ENCODE measurements around the gene ZDHHC9.
"Not testable (repeated sequence)": the region's sequence is repeated elsewhere in the genome, so short reads cannot be mapped to it uniquely, and the experiment has no call there.

ZDHHC9 gene

GRCh38 chrX:129843459-129844306 is at the start of gene ZDHHC9:
ZDHHC9 (minus strand) TSS chrX:129843886; CDS start chrX:129841945, 1,941 bp downstream.
- peak within 1 kb of the TSS; percentile 57 for H3K4me3 ChIP-seq (ENCODE audit: low read depth, low read length)

- H3K4me3 ChIP-seq (ENCODE audit: low read depth, low read length) = no peak overlapping the region
These were observed 33.7 kb upstream of the ZDHHC9 start for GRCh38 chrX:129877401-129877800.

- H3K4me3 ChIP-seq (ENCODE audit: low read depth, low read length) = no peak overlapping the region
These were observed 33.2 kb upstream of the ZDHHC9 start for GRCh38 chrX:129876771-129877305.

DNA sequence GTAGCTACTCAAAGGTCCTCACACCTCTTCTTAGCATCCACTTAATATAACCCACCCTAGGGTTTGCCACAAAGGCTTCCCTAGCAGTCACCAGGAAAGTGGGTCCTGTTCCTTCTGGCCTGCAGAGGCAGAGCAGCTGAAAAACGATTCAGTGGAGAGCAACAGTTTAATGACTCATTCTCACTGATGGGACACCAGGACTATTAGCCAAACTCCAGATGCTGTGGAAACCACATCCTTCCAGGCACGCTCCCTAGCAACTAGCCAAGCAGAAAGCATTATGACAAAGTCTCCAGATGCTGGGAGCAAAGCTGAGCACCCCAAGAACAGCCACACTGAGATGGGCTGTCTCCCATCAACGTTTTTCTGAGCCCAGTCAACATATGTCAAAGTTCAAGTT is 32.0 kb upstream of the ZDHHC9 start:
- H3K4me3 ChIP-seq (ENCODE audit: low read depth, low read length) = no peak overlapping the region

DNA sequence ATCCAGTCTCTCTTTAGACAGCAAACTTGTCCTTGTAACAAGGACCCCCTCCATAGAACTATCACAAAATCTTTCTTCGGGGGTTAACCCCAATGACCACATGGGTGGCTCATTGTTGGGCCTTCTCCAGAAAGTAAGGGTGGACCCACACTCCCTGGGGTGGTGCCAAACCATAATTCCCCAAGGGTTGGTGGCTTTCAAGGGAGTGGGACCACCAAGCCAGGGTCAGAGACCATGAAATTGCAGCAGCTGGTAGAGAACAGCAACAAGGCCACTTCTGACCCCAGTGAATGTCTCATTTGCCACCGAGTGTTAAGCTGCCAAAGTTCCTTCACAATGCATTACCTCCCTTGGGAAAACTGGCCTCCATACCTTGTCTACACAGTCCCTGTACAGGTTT is 28.8 kb upstream of the ZDHHC9 start:
- no peak overlapping the region for H3K4me3 ChIP-seq (ENCODE audit: low read depth, low read length)

GRCh38 chrX:129866321-129866720 is 22.6 kb upstream of the ZDHHC9 start:
- H3K4me3 ChIP-seq (ENCODE audit: low read depth, low read length) = not testable (repeated sequence)

DNA sequence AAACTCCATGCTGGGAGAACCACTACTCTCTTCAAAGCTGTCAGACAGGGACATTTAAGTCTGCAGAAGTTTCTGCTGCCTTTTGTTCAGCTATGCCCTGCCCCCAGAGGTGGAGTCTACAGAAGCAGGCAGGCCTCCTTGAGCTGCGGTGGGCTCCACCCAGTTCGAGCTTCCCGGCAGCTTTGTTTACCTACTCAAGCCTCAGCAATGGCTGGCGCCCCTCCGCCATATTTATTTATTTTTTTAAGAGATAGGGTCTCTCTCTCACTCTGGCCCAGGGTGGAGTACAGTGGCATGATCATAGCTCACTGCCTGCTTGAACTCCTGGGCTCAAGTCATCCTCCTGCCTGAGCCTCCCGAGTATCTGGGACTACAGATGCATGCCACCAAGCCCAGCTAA is 15.4 kb upstream of the ZDHHC9 start:
- not testable (repeated sequence) for H3K4me3 ChIP-seq (ENCODE audit: low read depth, low read length)

DNA sequence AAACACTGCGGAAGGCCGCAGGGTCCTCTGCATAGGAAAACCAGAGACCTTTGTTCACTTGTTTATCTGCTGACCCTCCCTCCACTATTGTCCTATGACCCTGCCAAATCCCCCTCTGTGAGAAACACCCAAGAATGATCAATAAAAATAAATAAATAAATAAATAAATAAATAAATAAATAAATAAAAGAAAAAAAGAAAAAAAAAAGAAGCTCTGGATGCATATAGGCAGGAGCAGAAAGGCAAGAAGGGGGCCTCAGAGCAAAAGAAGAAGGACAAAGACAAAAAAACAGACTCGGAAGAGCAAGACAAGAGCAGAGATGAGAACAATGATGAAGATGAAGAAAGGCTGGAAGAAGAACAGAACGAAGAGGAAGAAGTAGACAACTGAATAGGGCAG is 8.1 kb upstream of the ZDHHC9 start:
- not testable (repeated sequence) for H3K4me3 ChIP-seq (ENCODE audit: low read depth, low read length)

GRCh38 chrX:129846716-129847115 is 3.0 kb upstream of the ZDHHC9 start:
- no peak overlapping the region for H3K4me3 ChIP-seq (ENCODE audit: low read depth, low read length)

DNA sequence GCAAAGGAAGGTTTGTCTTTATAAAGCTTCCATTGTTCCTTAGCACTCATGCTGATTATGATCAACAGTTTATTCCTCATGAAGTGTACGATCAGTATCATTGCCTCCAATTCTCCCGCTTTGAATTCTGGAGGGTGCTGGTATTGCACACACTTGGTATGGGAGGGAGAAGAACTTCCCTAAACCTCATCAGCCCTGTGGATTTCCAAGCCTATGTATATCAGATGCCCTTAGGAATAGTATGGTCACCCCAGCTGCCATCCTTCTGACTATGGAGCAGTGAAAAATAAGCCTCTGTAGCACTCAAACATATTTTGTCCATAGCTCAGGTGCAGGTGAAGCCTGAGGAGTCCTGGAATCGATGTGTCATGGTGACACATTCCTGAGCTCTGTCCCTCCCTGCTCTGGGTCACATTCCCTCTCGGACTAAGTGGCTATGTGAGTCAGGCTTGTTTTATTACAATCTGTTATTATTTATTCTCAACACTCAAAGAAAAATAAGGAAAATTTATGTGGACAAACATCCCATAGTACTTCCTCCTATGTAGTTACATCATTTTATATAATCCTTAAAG is 2.0 kb upstream of the ZDHHC9 start:
- H3K4me3 ChIP-seq (ENCODE audit: low read depth, low read length) = no peak overlapping the region

- peak overlapping the region; percentile 57 for H3K4me3 ChIP-seq (ENCODE audit: low read depth, low read length)
These were observed 552 bp downstream of the ZDHHC9 start for GRCh38 chrX:129843209-129843458.

GRCh38 chrX:129842510-129843208 is 1.0 kb downstream of the ZDHHC9 start:
- H3K4me3 ChIP-seq (ENCODE audit: low read depth, low read length) = peak overlapping the region; percentile 57

GRCh38 chrX:129840344-129840743 is 3.3 kb downstream of the ZDHHC9 start:
- no peak overlapping the region for H3K4me3 ChIP-seq (ENCODE audit: low read depth, low read length)

GRCh38 chrX:129836827-129837226 is 6.9 kb downstream of the ZDHHC9 start:
- no peak overlapping the region for H3K4me3 ChIP-seq (ENCODE audit: low read depth, low read length)

DNA sequence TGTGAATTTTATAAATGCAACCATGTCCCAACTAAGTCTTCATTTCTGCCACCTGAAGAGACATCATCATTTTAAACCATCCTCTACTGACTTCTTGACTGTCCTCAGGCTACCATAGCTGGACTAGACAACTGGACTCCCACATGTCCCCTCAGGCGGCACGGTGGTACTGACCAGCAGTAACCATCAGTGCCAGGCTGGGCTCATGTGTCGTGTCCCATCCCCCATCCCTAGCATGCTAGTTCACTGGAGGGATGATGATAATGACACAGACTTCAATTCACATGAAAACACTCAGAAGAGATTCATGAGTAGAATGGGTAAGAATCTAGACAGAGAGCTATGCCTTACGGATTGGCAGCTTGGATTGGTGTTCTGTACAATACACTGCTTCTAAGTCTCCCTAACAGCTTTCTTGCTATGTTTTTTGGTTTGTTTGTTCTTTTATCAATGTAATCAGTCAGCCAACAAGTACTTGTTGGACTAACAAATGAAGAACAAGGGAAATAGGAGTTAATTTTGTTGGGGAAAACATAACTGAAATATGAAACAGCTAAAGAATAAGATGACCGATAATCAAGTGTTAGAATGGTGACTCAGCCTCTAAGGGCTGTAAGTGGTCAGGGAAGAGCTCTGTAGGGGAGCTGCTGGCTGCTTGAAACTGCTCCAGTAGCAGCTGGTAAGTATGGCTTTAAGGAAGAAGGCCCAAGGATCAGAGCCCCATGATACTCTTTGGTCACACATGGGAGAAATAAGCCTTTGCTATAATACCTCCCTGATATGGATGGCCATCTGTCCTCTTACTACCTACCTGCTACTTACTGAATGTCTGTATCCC is 10.3 kb downstream of the ZDHHC9 start:
- no peak overlapping the region for H3K4me3 ChIP-seq (ENCODE audit: low read depth, low read length)

DNA sequence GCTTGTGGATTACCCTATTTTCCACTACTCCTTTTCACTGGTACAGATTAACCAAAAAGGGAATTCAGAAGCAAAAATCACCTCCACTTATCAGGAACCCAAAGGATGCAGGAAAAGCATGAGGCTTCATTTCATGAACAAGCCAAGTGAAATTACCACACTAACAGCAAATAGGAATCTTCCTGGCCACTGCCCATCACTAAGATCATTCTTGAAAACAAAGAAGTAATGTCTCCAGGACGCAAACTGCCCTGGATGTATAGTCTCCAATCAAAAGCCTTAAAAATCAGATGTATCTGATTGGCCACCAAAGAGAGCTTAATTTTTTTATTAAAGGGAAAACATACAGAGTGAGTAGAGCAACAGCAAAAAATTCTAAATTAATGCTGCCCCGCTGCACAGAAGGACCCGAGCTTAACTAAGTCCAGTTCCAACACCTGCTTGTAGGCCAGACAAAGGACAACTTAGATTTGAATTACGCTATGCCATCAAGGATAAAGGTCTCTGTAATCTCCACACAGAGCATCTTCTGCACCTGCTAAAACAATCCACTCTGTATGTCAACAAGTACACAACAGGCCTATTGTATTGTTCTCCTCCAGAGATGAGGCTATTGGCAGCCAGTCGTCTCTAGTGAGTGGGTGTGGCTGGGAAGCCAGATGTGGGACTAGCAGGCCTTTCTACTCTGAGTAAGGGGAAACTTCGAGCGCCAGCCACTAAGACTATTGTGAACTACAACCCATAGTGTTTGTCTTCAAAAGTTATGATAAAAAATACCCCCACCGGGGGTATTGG is 12.4 kb downstream of the ZDHHC9 start:
- no peak overlapping the region for H3K4me3 ChIP-seq (ENCODE audit: low read depth, low read length)

DNA sequence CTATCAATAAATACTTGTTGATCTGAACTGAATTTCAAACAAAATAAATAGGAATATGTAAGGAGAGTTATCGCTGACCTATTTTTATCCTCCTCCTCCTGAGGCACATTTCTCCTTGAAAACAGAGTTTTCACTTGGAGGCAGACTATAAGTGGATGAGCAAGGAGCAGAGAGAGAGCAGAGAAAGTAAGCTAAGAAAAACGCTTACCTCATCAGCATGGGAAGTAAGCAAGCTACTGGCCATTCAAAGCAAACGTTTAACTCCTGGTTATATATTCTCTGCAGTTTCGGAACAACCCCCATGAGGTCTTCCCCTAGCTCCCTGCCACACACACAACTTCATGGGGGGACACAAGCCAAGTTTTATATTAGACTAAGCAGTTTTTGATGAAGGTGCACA is 13.2 kb downstream of the ZDHHC9 start:
- H3K4me3 ChIP-seq (ENCODE audit: low read depth, low read length) = no peak overlapping the region

- H3K4me3 ChIP-seq (ENCODE audit: low read depth, low read length) = no peak overlapping the region
These were observed 17.8 kb downstream of the ZDHHC9 start for GRCh38 chrX:129825746-129826505.

- H3K4me3 ChIP-seq (ENCODE audit: low read depth, low read length) = no peak overlapping the region
These were observed 19.1 kb downstream of the ZDHHC9 start for GRCh38 chrX:129824620-129825019.

- no peak overlapping the region for H3K4me3 ChIP-seq (ENCODE audit: low read depth, low read length)
These were observed 20.2 kb downstream of the ZDHHC9 start for GRCh38 chrX:129823522-129823921.
